BJ (cell line): ENCODE results near the gene OR6N2. TPM values are rescaled to one million over a fixed set of nuclear protein-coding genes. Genes with fewer than 3 reads are reported as not detected.
A peak's percentile ranks its signal among the peaks of the same experiment; 100 is the strongest.

ENCODE experiments used
- CTCF ChIA-PET: fragments of 350-600 bp; formaldehyde crosslinking; extraction: SDS; loops from one replicate; lab custom pipeline; 2021; ENCODE audit warnings: antibody characterized with exemption, inconsistent platforms; lab: Yijun Ruan, JAX
- POLR2A ChIA-PET: fragments of 300-600 bp; sonication (Branson Sonifier 250); formaldehyde crosslinking; extraction: SDS; loops from one replicate; lab custom pipeline; 2021; ENCODE audit warnings: antibody characterized with exemption; lab: Charles Lee
- DNase-seq: peaks from one replicate; pipeline ENCODE4 v3.0.0-alpha.2; 2011; ENCODE audit warnings: low read depth
- H3K27me3 ChIP-seq: 2 replicates; pipeline ENCODE4 v1.6.0; 2011; ENCODE audit warnings: low read length; ENCODE audit not compliant: control insufficient read depth, insufficient read depth
- H3K36me3 ChIP-seq: 2 replicates; pipeline ENCODE4 v1.5.1; 2011; ENCODE audit warnings: low read length; ENCODE audit not compliant: control insufficient read depth, insufficient read depth
- H3K4me3 ChIP-seq: 2 replicates; pipeline ENCODE4 v1.5.1; 2011; ENCODE audit warnings: low read depth, mild to moderate bottlenecking, control low read depth, low read length
- polyA plus RNA-seq: library from polyadenylated mRNA; depleted of rRNA; stranded (reverse); fragments of >200 nt; gene quantifications from 2 replicates; pipeline ENCODE4 v1.2.3, GENCODE V29; 2011
- TF ChIP-seq, protein P1 (sequence below): IDR thresholded peaks from 2 replicates; pipeline ENCODE4 v1.5.1; 2011; ENCODE audit warnings: low read depth, mild to moderate bottlenecking, control low read depth, inconsistent platforms, low read length, moderate library complexity; ENCODE audit not compliant: insufficient read depth

OR6N2 gene
- polyA plus RNA-seq, 1 experiment = not detected

DNA sequence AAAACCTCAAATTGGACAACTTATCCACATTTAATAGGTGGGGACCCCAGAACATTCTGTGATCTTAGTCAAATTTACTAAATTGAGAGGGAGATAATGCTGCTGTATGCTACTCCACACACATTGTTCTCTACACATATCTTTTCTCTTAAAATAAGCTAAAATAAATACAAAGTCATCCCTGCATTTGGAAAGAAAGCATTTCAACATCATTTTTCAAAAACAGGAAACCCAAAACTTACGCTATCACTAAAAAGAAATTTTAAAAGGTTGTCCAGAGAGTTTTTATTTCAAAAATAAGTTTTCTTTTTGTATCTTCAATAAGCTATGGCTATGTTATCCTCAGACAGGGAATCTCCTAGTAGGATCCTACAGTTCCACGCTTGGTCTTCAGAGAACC, 19.5 kb upstream of the OR6N2 start:
- Histone ChIP-seq H3K27me3 (no peaks in the 10 kb centered on the region), H3K4me3 (no peak overlapping the region), H3K36me3 (no peaks in the 10 kb centered on the region)
- CTCF ChIA-PET = no interaction called here
- POLR2A ChIA-PET = no interaction called here
- TF ChIP-seq, protein P1, sequence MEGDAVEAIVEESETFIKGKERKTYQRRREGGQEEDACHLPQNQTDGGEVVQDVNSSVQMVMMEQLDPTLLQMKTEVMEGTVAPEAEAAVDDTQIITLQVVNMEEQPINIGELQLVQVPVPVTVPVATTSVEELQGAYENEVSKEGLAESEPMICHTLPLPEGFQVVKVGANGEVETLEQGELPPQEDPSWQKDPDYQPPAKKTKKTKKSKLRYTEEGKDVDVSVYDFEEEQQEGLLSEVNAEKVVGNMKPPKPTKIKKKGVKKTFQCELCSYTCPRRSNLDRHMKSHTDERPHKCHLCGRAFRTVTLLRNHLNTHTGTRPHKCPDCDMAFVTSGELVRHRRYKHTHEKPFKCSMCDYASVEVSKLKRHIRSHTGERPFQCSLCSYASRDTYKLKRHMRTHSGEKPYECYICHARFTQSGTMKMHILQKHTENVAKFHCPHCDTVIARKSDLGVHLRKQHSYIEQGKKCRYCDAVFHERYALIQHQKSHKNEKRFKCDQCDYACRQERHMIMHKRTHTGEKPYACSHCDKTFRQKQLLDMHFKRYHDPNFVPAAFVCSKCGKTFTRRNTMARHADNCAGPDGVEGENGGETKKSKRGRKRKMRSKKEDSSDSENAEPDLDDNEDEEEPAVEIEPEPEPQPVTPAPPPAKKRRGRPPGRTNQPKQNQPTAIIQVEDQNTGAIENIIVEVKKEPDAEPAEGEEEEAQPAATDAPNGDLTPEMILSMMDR = no peak
- DNase-seq = no peak

DNA sequence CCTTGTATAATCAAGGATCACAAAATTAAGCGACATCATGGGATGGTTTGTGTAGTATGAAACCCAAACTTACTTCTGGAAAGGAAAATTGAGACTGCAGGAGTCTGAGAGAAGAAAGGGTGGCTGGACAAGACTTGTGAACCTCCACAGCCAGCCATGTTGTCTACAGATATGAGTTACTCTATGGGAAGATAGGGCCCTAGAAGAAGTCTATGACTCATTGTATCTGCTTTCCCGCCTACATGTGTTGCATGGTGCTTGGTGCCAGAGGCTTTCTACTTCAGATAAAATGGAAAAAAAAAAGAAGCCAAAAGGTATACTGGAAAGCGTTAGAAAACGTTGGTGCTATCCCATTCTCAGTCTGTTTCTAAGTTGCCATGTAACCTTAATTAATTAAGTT, 18.7 kb upstream of the OR6N2 start:
- no peaks in the 10 kb centered on the region for H3K27me3 ChIP-seq
- TF ChIP-seq, protein P1 = no peak
- ChIA-PET CTCF (no interaction called here), POLR2A (no interaction called here)
- no peak overlapping the region for H3K4me3 ChIP-seq
- no peak for DNase-seq
- no peaks in the 10 kb centered on the region for H3K36me3 ChIP-seq

DNA sequence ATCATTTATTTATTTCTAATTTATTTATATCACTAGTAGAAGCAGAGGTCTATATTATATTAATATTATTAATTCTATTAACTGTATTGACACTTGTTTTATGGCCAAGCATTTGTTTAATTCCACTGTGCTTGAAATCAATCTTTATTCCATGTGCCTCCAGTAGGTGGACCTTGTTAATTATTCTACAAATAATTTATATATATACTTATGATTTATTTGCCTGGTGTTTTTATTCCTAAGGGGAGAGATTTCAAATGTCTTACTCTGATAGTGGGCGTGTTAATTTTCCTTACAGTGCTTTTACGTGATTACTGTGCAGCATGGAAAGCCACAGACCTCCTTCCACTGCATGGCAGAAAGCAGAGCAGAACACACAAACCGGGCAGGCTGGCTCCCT, 17.5 kb upstream of the OR6N2 start:
- ChIA-PET POLR2A (no interaction called here), CTCF (no interaction called here)

DNA sequence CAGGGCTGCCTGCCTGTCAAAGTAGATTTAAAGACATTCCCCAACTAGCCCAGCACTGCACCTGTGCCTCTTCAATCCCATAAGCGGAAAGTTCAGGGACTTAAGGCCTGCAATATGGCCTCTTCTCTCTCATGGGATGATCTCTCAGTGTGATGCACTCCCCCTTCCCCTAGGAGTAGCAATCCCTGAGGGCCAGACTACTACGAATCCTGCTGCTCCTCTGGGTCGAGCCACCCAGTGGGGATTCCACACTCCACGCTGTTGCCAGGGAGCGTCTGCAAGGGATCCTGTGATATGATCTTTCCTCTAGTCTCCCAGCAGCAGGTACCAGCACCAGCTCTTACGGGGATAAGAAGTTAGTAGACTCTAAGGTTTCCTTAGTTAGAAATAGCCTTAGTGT, 13.2 kb upstream of the OR6N2 start:
- no peaks in the 10 kb centered on the region for H3K36me3 ChIP-seq
- TF ChIP-seq, protein P1 = no peak
- H3K4me3 ChIP-seq = no peak overlapping the region
- DNase-seq = no peak
- no peaks in the 10 kb centered on the region for H3K27me3 ChIP-seq
- ChIA-PET POLR2A (no interaction called here), CTCF (no interaction called here)

More for the DNA sequence above, 17.5 kb upstream of the OR6N2 start:
- Histone ChIP-seq H3K27me3 (no peaks in the 10 kb centered on the region), H3K36me3 (no peaks in the 10 kb centered on the region), H3K4me3 (no peak overlapping the region)
- TF ChIP-seq, protein P1 = no peak
- no peak for DNase-seq

DNA sequence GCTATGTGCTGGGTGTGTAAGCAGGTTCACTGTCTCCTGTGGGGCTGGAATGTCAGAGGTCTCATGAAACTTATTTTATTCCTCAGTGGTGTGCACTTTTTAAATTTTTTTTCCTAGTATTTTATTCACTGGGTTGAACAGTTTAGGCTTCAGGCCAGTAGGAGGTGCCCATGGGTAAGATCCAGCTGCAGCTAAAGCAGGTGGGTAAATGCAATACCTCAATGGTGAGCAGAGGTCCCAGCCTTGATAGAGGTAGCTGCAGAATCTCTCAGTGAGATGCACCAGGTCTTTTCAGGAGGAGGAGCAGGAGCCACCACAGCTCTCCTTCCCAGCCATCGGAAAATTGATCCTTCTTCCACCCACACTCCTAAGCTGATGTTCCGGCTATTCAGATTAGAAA, 12.6 kb upstream of the OR6N2 start:
- Histone ChIP-seq H3K27me3 (no peaks in the 10 kb centered on the region), H3K4me3 (no peak overlapping the region), H3K36me3 (no peaks in the 10 kb centered on the region)
- ChIA-PET POLR2A (no interaction called here), CTCF (no interaction called here)
- no peak for DNase-seq
- TF ChIP-seq, protein P1 = 0 out of 2 replicates have a peak, but pooled peaks have one; percentile 7
